H1 (cell line): ENCODE data around the gene SEMA4D.

Source experiments
- CREB1 ChIP-seq: IDR thresholded peaks from 2 replicates; pipeline ENCODE4 v1.6.1; 2012; ENCODE audit warnings: inconsistent platforms
- EZH2 ChIP-seq: fragments of 200-600 bp; sonication (generic); IDR thresholded peaks from 2 replicates; pipeline ENCODE4 v1.7.1; 2012; ENCODE audit warnings: low read depth, mild to moderate bottlenecking, moderate library complexity, low read length, inconsistent platforms; ENCODE audit not compliant: severe bottlenecking
- KDM5A ChIP-seq: fragments of 200-600 bp; IDR thresholded peaks from 2 replicates; pipeline ENCODE4 v1.7.1; 2012; ENCODE audit warnings: mild to moderate bottlenecking, low read length, inconsistent platforms, mixed read lengths
- POLR2A ChIP-seq, 2 experiments: IDR thresholded peaks; 1 replicate in 1 of 2; 2 replicates in 1 of 2; pipeline ENCODE4 v1.6.1; 2011; ENCODE audit warnings: low read depth in 2 of 2, low read length in 2 of 2, mild to moderate bottlenecking in 2 of 2; ENCODE audit errors: control extremely low read depth in 1 of 2
- POLR2AphosphoS5 ChIP-seq: IDR thresholded peaks from 2 replicates; pipeline ENCODE4 v1.6.1; 2011; ENCODE audit warnings: low read depth, low read length
- RAD21 ChIP-seq, 2 experiments: IDR thresholded peaks in 1 of 2; conservative IDR thresholded peaks in 1 of 2; 2 replicates each; pipeline ENCODE4 v1.6.1; 2011; ENCODE audit warnings: low read depth in 2 of 2, low read length in 2 of 2, improper control_type of control experiment in 1 of 2, inconsistent platforms in 1 of 2, mild to moderate bottlenecking in 1 of 2, moderate library complexity in 1 of 2
- TAF7 ChIP-seq: optimal IDR thresholded peaks from 2 replicates; pipeline ENCODE3; 2011; ENCODE audit warnings: low read depth, mild to moderate bottlenecking, inconsistent platforms, low read length, moderate library complexity, borderline replicate concordance
- TF ChIP-seq, protein P1 (sequence below), 3 experiments: IDR thresholded peaks; 1 replicate in 2 of 3; 2 replicates in 1 of 3; pipeline versions ENCODE4 v1.5.1 to v1.6.1; 2011; ENCODE audit warnings: low read length in 3 of 3, mild to moderate bottlenecking in 3 of 3, inconsistent platforms in 2 of 3, low read depth in 1 of 3, moderate library complexity in 1 of 3; ENCODE audit not compliant: insufficient read depth in 1 of 3; ENCODE audit errors: control extremely low read depth in 1 of 3

GRCh38 chr9:89391585-89391984 is 106.3 kb downstream of the SEMA4D start:
- TF ChIP-seq, protein P1, sequence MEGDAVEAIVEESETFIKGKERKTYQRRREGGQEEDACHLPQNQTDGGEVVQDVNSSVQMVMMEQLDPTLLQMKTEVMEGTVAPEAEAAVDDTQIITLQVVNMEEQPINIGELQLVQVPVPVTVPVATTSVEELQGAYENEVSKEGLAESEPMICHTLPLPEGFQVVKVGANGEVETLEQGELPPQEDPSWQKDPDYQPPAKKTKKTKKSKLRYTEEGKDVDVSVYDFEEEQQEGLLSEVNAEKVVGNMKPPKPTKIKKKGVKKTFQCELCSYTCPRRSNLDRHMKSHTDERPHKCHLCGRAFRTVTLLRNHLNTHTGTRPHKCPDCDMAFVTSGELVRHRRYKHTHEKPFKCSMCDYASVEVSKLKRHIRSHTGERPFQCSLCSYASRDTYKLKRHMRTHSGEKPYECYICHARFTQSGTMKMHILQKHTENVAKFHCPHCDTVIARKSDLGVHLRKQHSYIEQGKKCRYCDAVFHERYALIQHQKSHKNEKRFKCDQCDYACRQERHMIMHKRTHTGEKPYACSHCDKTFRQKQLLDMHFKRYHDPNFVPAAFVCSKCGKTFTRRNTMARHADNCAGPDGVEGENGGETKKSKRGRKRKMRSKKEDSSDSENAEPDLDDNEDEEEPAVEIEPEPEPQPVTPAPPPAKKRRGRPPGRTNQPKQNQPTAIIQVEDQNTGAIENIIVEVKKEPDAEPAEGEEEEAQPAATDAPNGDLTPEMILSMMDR (IDR thresholded peaks at IDR 0.05; ENCODE audit: control extremely low read depth in 1 of 3, insufficient read depth in 1 of 3, low read depth in 1 of 3, low read length in 3 of 3), result no peak
- TF ChIP-seq TAF7 (no peak), EZH2 (no peak), CREB1 (no peak), RAD21 (IDR thresholded peaks at IDR 0.05 in 1 of 2, conservative IDR thresholded peaks at IDR 0.05 in 1 of 2; ENCODE audit: low read depth in 2 of 2, low read length in 2 of 2) (no peak), KDM5A (no peak), POLR2A (IDR thresholded peaks at IDR 0.05; ENCODE audit: control extremely low read depth in 1 of 2, low read depth in 2 of 2, low read length in 2 of 2) (no peak), POLR2AphosphoS5 (no peak)
